Measurements from ENCODE around the gene CSF1. TPM values are rescaled to one million over a fixed set of nuclear protein-coding genes. Genes with fewer than 3 reads are reported as not detected.

Gene CSF1
- total RNA-seq, 4 donors from 2014 or later, result 9.7 to 41.9 (median 22.0) TPM

DNA sequence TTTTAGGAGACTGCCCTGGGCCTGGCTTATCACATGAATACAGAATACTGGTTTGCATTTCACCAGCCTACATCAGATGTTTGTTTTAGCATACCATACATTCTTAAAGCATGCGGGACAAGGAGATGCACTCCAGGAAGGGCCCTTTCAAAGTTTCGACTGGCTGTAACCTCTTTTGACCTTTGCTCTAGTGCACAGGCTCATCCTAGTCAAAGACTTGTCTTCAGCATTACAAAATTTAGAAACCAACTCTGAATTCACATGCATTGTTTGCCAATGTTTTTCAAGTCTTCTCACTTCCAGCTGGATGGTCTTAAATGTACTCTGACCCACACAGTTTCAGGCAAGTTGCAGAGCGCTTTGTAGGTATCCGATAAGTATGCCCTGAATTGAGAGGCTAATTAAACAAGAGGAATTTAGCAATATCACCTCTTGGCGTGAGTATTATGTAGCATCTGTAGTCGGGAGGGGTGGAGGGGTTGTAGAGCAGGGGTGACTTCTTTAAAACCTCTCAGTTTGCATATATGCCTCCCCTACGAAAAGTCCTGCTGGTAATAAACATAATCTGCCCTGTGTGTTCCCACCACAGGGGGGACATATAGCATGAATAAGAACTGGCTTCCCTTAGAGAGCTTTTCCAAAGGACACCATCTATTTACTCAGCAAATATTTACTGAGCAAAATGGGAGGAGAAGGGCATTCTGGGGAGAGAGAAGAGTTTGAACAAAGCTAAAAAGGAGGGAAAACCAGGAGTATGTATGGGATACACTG, 49.5 kb downstream of the CSF1 start:
- intact Hi-C loops (cut with DNase I; ENCODE audit: low total_unique reads), result no loop called here
- no peak for DNase-seq (ENCODE audit: low spot score in 2 of 2)
- TF ChIP-seq, protein P1, sequence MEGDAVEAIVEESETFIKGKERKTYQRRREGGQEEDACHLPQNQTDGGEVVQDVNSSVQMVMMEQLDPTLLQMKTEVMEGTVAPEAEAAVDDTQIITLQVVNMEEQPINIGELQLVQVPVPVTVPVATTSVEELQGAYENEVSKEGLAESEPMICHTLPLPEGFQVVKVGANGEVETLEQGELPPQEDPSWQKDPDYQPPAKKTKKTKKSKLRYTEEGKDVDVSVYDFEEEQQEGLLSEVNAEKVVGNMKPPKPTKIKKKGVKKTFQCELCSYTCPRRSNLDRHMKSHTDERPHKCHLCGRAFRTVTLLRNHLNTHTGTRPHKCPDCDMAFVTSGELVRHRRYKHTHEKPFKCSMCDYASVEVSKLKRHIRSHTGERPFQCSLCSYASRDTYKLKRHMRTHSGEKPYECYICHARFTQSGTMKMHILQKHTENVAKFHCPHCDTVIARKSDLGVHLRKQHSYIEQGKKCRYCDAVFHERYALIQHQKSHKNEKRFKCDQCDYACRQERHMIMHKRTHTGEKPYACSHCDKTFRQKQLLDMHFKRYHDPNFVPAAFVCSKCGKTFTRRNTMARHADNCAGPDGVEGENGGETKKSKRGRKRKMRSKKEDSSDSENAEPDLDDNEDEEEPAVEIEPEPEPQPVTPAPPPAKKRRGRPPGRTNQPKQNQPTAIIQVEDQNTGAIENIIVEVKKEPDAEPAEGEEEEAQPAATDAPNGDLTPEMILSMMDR (IDR thresholded peaks at IDR 0.05), result no peak
- TF ChIP-seq POLR2A (IDR thresholded peaks at IDR 0.05), result no peak
- H3K4me3 ChIP-seq (ENCODE audit: low read depth, poor library complexity, severe bottlenecking), result no peak overlapping the region
- 60 to 62% methylated on average over 7 of the region's 7 CpGs for WGBS, 2 donors

GRCh38 chr1:109960745-109961094, 50.1 kb downstream of the CSF1 start:
- DNase-seq (ENCODE audit: low spot score in 2 of 2), result no peak
- no peak overlapping the region for H3K4me3 ChIP-seq (ENCODE audit: low read depth, poor library complexity, severe bottlenecking)
- intact Hi-C loops (cut with DNase I; ENCODE audit: low total_unique reads), result no loop called here
- 13 to 55% methylated on average over 1 of the region's 1 CpG for WGBS, 2 donors
- TF ChIP-seq, protein P1 (IDR thresholded peaks at IDR 0.05), result no peak
- TF ChIP-seq POLR2A (IDR thresholded peaks at IDR 0.05), result no peak

- intact Hi-C loops (cut with DNase I; ENCODE audit: low total_unique reads), result no loop called here
- no peak for TF ChIP-seq POLR2A (IDR thresholded peaks at IDR 0.05)
- TF ChIP-seq, protein P1 (IDR thresholded peaks at IDR 0.05), result no peak
- no peak overlapping the region for H3K4me3 ChIP-seq (ENCODE audit: low read depth, poor library complexity, severe bottlenecking)
- WGBS, 2 donors, result 75 to 79% methylated on average over 1 of the region's 1 CpG
- DNase-seq (ENCODE audit: low spot score in 2 of 2), result no peak
Measured at GRCh38 chr1:109963864-109964263, 53.2 kb downstream of the CSF1 start.

DNA sequence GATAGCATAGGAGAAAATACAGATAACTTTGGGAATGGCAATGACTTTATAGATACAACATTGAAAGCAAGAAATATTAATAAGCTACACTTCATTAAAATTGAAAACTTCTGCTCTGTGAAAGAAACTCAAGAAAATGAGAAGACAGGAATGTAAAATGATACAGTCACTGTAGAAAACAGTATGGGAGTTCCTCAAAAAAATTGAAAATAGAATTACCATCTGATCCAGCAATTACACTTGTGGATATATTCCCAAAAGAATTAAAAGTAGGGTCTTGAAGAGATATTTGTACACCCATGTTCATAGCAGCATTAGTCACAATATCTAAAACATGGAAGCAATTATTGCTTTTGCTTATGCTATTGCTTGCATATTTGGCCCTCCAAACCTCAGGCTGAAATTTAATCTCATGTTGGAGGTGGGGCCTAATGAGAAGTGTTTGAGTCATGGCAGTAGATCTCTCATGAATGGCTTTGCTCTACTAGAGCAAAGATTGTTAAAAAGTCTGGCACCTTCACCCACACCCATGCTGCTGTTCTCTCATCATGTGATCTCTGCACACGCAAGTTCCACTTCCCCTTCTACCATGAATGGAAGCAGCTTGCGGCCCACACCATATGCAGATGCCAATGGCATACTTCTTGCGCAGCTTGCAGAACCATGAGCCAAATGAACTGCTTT, 58.6 kb downstream of the CSF1 start:
- no peak overlapping the region for H3K4me3 ChIP-seq (ENCODE audit: low read depth, poor library complexity, severe bottlenecking)
- no peak for DNase-seq (ENCODE audit: low spot score in 2 of 2)
- intact Hi-C loops (cut with DNase I; ENCODE audit: low total_unique reads), result no loop called here
- 76 to 81% methylated on average over 3 of the region's 3 CpGs for WGBS, 2 donors
- TF ChIP-seq, protein P1 (IDR thresholded peaks at IDR 0.05), result no peak
- TF ChIP-seq POLR2A (IDR thresholded peaks at IDR 0.05), result no peak

- intact Hi-C loops (cut with DNase I; ENCODE audit: low total_unique reads), result no loop called here
- TF ChIP-seq POLR2A (IDR thresholded peaks at IDR 0.05), result no peak
- no peak overlapping the region for H3K4me3 ChIP-seq (ENCODE audit: low read depth, poor library complexity, severe bottlenecking)
- DNase-seq (ENCODE audit: low spot score in 2 of 2), result no peak
- 82 to 87% methylated on average over 3 of the region's 3 CpGs for WGBS, 2 donors
Measured at GRCh38 chr1:109969907-109970306, 59.3 kb downstream of the CSF1 start.

- no peak for TF ChIP-seq POLR2A (IDR thresholded peaks at IDR 0.05)
- TF ChIP-seq, protein P1 (IDR thresholded peaks at IDR 0.05), result no peak
- 27 to 38% methylated on average over 1 of the region's 1 CpG for WGBS, 2 donors
- H3K4me3 ChIP-seq (ENCODE audit: low read depth, poor library complexity, severe bottlenecking), result no peak overlapping the region
- DNase-seq (ENCODE audit: low spot score in 2 of 2), result no peak
- intact Hi-C loops (cut with DNase I; ENCODE audit: low total_unique reads), result no loop called here
Measured at GRCh38 chr1:109971559-109971958, 60.9 kb downstream of the CSF1 start.
